ENCODE measurements around the gene VAV3.

DNA sequence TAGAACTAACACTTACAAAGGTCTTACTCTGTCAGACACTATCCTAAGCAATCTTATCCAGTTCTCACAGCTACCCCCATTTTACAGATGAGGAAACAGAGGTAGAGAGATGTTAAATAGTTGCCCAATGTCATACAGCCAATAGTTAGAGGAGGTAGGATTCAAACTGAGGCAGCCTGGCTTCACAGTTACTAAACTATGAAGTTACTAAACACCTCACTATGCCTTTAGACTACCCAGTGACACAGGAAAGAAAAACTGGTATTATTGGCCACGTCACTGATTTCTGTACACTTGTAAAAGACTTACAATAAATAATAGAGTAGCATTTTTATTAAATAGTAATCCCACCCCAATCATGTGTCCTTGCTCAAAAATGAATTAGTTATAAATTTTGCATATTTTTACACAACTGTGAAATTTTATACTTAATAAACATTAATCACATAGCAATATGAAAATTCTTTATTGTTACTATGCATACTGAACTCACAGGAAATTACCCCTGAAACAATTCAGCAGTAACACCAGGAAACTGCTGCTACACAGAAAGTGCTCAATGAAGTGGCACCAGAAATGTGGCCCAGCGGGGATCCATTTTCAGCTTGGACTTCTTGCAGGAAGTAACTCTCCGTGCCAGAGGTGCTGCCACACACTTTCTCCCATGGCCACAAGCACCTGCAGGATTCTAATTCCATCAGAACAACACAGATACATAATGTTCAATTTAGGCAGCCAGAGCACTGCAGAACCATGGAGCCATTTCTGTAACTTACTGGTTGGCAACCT lies 69.4 kb downstream of the VAV3 start:
- TF ChIP-seq, protein P1, sequence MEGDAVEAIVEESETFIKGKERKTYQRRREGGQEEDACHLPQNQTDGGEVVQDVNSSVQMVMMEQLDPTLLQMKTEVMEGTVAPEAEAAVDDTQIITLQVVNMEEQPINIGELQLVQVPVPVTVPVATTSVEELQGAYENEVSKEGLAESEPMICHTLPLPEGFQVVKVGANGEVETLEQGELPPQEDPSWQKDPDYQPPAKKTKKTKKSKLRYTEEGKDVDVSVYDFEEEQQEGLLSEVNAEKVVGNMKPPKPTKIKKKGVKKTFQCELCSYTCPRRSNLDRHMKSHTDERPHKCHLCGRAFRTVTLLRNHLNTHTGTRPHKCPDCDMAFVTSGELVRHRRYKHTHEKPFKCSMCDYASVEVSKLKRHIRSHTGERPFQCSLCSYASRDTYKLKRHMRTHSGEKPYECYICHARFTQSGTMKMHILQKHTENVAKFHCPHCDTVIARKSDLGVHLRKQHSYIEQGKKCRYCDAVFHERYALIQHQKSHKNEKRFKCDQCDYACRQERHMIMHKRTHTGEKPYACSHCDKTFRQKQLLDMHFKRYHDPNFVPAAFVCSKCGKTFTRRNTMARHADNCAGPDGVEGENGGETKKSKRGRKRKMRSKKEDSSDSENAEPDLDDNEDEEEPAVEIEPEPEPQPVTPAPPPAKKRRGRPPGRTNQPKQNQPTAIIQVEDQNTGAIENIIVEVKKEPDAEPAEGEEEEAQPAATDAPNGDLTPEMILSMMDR (IDR thresholded peaks at IDR 0.05) = no peak
- TF ChIP-seq EP300 (IDR thresholded peaks at IDR 0.05) = no peak
- TF ChIP-seq POLR2A (IDR thresholded peaks at IDR 0.05) = no peak
